ENCODE results near the gene C1QTNF6. TPM values are rescaled to one million over a fixed set of nuclear protein-coding genes. Genes with fewer than 3 reads are reported as not detected.
A peak's percentile ranks its signal among the peaks of the same experiment; 100 is the strongest.

The C1QTNF6 gene
- total and polyA plus RNA-seq, 2 of the 8 experiments (the other 6 are each of a cell fraction or from before 2014, with no cell fraction given): 3.1 to 6.5 TPM

- FAIRE-seq: no peak
- no peak overlapping the region for H4K8ac ChIP-seq (ENCODE audit: extremely low read depth, insufficient read depth, low read length)
- TF ChIP-seq JUN (IDR thresholded peaks at IDR 0.05; ENCODE audit: low read depth, low read length) (no peak), PHF8 (conservative IDR thresholded peaks at IDR 0.05; ENCODE audit: low read depth, low read length) (no peak), E2F6 (IDR thresholded peaks at IDR 0.05) (no peak), YY1 (IDR thresholded peaks at IDR 0.05; ENCODE audit: low read depth, low read length) (no peak), CREB1 (IDR thresholded peaks at IDR 0.05) (no peak), TAF1 (IDR thresholded peaks at IDR 0.05; ENCODE audit: low read depth, low read length) (no peak)
Observed at GRCh38 chr22:37196539-37197450, 8.7 kb upstream of the C1QTNF6 start.

More at GRCh38 chr22:37196539-37197450, 8.7 kb upstream of the C1QTNF6 start:
- Histone ChIP-seq H3K18ac (ENCODE audit: extremely low read depth, low read length) (no peak overlapping the region), H3K14ac (ENCODE audit: insufficient read length) (no peak overlapping the region), H2AFZ (ENCODE audit: low read length) (no peak overlapping the region), H3K4ac (replicated peaks; ENCODE audit: insufficient read length, low read depth, low read length) (no peak overlapping the region), H4K5ac (ENCODE audit: insufficient read length, low read depth, low read length) (no peak overlapping the region), H2BK15ac (ENCODE audit: low read length) (no peak overlapping the region), H2BK5ac (ENCODE audit: low read depth, low read length) (no peak overlapping the region), H2BK20ac (ENCODE audit: low read length) (0 out of 2 replicates have a peak overlapping the region, but pooled peaks have one; percentile 48), H3K23ac (ENCODE audit: insufficient read length) (no peak overlapping the region), H3K79me2 (ENCODE audit: control insufficient read depth in 1 of 2, insufficient read depth in 2 of 2, low read length in 2 of 2) (no peaks in the 10 kb centered on the region), H4K91ac (replicated peaks; ENCODE audit: insufficient read length, low read length) (no peak overlapping the region), H2BK12ac (ENCODE audit: low read depth, low read length) (peak overlapping the region; percentile 50; the same call in 1 of the 2 replicates), H4K20me1 (replicated peaks in 1 of 2; ENCODE audit: control insufficient read depth in 1 of 2, insufficient read depth in 2 of 2, low read length in 2 of 2) (peaks cover 0 to 4% of the 10 kb centered on the region in 2 experiments), H3K27me3 (replicated peaks in 1 of 4; ENCODE audit: control insufficient read depth in 3 of 4, extremely low read depth in 1 of 4, insufficient read depth in 3 of 4, low read length in 3 of 4) (no peaks in the 10 kb centered on the region), H3K56ac (replicated peaks; ENCODE audit: insufficient read length, low read depth, low read length) (no peak overlapping the region), H3K36me3 (ENCODE audit: control insufficient read depth in 2 of 4, insufficient read depth in 4 of 4, low read length in 3 of 4) (no peaks in the 10 kb centered on the region), H2BK120ac (replicated peaks; ENCODE audit: low read depth, low read length) (no peak overlapping the region), H3K23me2 (ENCODE audit: low read depth, low read length) (peaks cover 5% of the 10 kb centered on the region), H3K9me3 (ENCODE audit: insufficient read depth in 2 of 2, low read depth in 1 of 2, low read length in 1 of 2) (peaks cover 4 to 6% of the 10 kb centered on the region in 2 experiments; a peak in 3 of 4 replicates), H3K9ac (replicated peaks in 1 of 4; ENCODE audit: extremely low read depth in 1 of 4, low read depth in 3 of 4, low read length in 3 of 4) (no peak overlapping the region; a peak in 1 of 7 replicates), H3K4me3 (ENCODE audit: extremely low read depth in 1 of 4, insufficient read depth in 2 of 4, low read depth in 3 of 4, low read length in 4 of 4) (no peak overlapping the region), H2AK5ac (ENCODE audit: low read depth, low read length) (no peak overlapping the region), H3K4me2 (ENCODE audit: insufficient read depth in 1 of 2, low read depth in 2 of 2, low read length in 2 of 2) (no peak overlapping the region), H3K79me1 (ENCODE audit: low read depth, low read length) (no peaks in the 10 kb centered on the region), H3K27ac (ENCODE audit: low read depth, low read length) (no peak overlapping the region), H3K4me1 (replicated peaks in 1 of 4; ENCODE audit: control insufficient read depth in 3 of 4, insufficient read depth in 4 of 4, low read length in 3 of 4) (peaks cover 3 to 19% (median 10%) of the 10 kb centered on the region in 4 experiments; a peak in 5 of 7 replicates)
- 80% methylated on average over 14 of the region's 14 CpGs; no CpG with 5 or more reads in 1 of the 2 experiments for WGBS, 2 experiments (ENCODE audit: extremely low coverage in 1 of 2, insufficient coverage in 1 of 2, insufficient read length in 1 of 2, insufficient replicate concordance in 2 of 2, low coverage in 1 of 2, low lambda C conversion rate in 2 of 2, missing lambda C conversion rate in 1 of 2)
- no peak for DNase-seq (ENCODE audit: low read depth in 1 of 2, low spot score in 2 of 2)
- POLR2A ChIA-PET (ENCODE audit: partially characterized antibody): interaction anchor here (1.2 to 1.7 kb wide), 3 partner anchors 9 to 25 kb away, joined by 3 to 14 read pairs (median 4); partner anchors contain the start of gene C1QTNF6
- CTCF ChIA-PET (ENCODE audit: partially characterized antibody): interaction anchor here (0.6 to 7.7 kb wide), 30 partner anchors 9 to 260 kb away, joined by 3 to 77 read pairs (median 4); partner anchors contain the start of gene C1QTNF6

All from H1 (cell line).